T1000 (cell line): ENCODE results near the gene GALNT3.

Experiments
- DNase-seq: peaks from one replicate; lab custom pipeline; 2025; ENCODE audit warnings: mixed read lengths; lab: John Stamatoyannopoulos, UW

GALNT3 gene

DNA sequence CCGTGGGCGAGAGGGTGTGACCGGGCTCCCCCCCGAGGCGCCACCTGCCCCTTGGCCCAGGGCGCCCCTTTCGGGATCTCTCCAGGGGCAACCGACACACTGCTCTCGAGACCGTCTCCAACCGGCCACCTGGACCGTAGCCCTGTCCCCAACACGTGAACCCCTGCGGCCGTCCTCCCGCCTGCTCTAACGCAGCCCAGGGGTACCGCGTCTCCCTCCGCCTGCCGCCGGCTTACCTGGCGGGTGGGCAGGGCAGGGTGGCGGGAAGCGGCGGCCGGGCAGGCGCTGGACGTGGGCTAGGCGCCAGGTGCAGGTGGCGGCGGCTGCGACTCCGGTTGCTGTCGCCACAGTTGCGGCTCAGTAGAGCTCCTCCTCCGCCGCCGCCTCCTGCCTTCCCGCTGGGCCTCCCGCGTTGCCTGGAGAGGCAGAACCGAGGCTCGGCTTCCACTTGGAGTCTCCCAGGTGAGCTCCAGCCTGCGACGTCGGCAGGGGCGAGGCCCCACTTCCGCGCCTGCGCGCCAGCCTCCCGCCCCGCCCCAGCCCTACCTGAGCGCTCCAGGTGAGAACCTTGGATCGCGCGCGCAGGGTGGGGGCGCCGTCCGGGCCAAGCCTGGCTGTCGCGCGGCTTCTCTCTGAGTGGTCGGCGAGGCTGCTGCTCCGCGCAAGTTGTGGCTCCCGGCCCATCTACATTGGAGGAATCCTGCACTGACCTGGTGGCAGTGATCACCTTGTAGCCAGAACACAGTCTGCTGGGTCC is at the start of gene GALNT3:
GALNT3 (minus strand) TSS at position 469 of the 757 bp plus-strand sequence. CDS start 23,547 bp downstream, outside the sequence.
- DNase-seq = no peak

DNA sequence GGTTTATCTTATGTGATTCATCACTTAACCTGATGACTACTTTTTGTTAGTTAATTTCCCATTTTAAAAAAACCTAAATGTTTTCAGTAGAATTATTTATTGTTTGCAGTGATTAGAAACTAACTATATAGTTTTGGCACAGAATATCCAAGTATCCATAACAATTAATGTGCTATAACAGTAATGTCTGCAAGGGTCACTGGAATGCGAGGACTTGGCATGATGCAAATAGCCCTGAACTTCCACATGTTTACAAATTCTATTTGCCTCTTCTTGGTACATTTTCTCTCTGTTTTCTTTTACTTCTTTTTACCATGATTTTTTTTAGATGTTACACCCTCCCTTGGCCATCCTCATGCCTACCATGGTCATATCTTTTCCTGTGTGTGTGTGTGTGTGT is 49.3 kb upstream of the GALNT3 start:
- no peak for DNase-seq

DNA sequence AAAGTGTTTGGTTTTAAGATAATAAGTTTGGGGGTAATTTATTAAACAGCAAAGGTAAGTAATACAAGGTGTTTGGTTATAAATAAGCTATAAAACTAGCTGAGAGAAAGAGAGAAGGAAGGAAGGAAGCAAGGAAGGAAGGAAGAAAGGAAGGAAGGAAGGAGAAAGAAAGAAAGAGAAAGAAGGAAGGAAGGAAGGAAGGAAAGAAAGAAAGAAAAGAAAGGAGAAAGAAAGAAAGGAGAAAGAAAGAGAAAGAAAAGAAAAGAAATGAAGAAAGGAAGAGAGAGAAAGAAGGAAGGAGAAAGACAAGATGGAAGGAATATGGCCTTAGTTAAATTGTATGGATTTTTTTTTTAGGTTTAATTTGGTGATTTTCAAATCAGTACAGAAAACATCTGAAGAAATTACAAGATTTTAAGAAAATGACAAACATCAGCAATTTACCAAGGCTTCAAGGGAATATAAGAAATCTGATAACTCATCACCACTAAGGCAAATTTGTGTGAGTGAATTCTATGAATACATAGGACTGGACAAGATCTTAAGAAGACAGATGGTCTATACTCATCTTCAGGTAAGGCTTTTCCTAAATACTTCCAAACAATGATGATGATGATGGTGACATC is 46.4 kb upstream of the GALNT3 start:
- no peak for DNase-seq

DNA sequence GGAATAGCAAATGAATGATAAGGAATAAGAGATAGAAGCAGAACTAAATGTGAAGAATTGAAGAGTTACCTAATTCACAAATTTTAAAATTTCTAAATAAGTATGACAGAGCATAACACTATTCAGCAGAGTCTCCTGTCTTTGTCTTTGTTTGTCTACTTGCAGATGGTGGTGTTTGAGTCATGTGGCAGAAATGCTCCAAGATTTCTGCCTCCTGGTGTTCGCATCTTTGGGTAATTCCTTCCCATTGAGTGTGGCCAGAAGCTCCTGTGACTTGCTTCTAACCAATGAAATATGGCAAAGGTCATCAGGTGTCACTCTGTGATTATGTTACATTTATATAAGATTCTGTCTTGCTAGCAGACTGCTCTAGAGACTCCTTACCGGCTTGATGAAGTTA is 45.6 kb upstream of the GALNT3 start:
- no peak for DNase-seq

DNA sequence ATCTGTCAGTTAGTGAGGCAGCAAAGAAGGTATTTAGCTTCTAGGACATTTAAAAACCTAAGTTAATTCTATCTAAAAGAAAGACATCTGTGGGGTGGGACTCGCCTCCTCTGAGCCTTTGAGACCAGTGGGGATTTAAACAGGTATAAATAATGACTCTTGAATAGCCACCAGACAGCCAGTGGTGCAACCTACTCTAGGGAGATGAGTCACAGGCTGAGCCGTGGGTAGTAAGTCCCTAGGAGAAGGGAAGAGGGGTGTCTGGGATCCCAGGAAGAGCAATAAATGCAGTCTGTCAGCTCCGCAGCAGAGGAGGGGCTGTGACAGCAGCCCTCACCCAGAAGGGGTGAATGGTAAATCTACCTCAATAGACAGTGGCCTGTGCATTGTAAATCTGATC is 43.1 kb upstream of the GALNT3 start:
- DNase-seq = no peak

DNA sequence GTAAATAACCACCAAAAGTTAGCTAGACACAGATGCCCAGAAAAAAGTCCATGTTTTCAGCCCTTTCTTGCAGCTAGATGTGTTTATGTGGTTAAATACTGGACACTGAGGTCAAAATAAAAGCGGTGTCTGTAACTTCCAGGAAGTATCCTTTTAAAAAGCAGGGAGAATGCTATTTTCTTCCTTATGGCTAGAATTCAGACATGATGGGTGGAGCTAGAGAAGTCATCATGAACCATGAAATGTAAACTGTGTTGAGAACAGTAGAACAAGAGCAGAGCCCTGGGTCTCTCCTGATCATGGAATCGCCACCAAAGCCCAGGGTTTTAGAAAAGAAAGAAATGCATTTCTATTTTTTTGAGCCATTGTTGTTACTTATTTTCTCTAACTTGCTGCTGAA is 41.3 kb upstream of the GALNT3 start:
- no peak for DNase-seq

DNA sequence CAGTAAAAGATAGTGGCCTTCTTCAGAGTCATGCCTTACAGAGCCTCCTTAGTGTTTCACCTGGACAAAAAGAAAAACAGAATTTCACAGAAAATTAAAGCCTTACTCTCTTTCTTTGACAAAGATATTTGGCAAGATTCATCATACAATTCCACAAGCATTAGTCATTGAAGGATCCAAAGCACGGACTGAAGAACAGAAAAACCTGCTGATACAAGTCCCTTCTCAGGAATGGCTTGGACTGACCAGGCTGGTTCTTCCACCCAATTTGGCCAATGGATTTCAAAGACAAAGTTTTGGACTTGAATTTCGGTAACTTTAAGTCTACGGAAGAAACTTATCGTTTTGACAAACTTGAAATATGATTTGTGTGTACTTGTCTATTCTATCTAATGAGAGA is 39.1 kb upstream of the GALNT3 start:
- DNase-seq = no peak

DNA sequence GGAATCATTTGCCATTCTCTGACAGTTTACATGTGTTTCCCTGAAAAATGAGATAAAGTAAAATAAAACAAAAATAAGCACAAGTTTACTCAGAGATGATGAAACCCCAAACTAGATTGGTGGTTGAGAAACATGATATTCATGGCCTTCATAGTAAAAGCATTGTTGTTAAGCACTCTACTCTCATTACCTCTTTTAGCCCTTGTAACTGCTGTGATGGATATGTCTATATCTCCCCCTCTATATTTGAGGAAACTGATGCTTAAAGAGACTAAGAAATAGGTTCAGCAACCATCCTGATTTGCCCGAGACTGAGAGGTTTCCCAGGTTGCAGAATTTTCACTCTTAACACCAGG is 33.9 kb upstream of the GALNT3 start:
- no peak for DNase-seq

DNA sequence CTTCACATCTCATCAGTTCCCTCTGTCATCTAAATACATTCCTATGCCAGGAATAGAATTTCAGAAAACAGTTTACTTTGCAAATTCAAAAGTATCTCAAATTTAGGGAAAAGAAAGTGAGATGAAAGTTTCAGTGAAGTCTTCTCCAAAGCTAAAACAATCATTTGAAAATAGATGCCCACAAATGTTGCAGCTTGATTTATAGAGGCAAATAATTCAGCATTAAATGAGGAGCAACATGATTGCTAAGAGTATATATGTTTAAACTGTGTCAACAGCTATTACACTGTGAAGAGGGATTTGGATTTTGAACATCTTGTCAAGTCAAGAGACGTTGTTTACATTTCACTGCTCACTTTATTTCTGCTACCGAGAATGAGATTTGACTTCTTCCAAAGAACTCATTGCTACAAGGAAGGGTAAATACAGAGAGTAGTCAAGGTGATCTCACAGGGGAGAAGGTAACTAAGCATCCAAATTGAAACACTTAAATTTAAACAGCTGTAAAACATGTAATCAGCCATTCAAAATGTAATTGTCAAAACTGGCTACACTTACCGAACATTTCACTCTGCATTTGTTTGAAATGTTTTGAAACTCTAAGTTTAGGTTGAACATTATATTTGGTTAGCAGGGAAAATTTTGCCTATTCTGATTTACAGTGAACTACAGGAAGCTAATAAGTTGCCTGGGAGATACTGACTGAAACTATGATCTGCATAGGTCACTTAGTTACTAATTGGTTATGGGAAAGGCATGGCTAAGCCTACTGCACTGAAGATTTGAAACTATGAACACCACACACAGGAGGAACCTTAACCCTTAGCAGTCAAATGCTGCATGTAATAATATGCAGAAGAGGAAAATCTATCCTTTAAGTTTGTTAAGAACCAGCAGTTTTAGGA is 33.2 kb upstream of the GALNT3 start:
- no peak for DNase-seq

DNA sequence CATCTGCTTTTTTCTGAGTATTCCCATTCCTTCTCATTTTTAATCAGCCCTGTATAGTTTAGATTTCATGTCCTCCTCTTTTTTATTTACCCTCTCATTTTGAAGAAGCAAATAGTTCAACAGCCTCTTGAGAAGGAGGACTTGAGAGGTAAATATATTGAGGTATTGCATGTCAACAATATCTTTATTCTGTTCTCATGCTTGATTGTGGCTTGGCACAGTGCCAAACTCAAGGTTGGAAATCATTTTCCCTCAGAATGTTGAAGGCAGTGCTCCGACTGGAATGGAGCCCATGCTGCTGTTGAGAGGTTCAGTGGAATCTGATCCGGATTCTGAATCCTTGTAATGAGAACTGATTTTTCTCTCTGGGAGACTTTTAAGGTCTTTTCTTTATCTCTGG is 31.0 kb upstream of the GALNT3 start:
- DNase-seq = no peak

DNA sequence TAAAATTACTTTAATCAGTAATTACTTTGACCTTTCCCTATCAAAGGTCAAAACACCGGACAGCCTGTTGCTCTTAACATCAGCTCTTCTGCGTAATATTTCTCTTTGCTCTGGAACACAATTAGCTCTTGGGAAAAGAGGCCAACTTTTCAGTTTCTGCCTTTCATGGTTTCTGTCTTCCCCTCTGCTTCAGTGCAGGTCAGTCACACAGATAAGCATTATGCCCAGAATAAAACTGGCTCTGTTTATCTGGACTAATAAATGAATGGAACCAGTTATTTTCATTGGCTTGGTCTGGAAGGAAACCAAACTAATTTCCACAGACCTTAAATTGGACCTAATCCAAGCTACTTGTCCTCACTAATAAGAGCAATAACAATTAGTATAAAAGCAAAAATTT is 26.2 kb upstream of the GALNT3 start:
- DNase-seq = no peak

DNA sequence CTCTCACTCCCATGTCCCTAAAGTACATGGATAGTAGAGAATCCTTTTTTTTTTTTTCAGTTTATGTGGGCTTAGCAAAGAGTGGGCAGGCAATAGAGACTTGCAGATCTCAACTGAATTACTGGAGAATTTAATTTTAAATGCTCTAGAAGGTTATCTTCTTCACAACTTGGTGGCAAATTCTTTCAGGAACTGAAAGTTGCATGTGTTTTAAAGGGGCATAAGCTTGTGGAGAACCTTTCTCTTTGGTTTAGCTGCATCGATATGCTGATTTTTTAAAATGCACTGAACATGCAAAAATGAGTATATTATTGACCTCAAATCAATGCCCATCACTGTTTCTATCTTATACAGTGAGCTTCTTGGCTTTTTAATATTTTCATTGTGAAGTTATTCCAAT is 24.9 kb upstream of the GALNT3 start:
- DNase-seq = no peak

DNA sequence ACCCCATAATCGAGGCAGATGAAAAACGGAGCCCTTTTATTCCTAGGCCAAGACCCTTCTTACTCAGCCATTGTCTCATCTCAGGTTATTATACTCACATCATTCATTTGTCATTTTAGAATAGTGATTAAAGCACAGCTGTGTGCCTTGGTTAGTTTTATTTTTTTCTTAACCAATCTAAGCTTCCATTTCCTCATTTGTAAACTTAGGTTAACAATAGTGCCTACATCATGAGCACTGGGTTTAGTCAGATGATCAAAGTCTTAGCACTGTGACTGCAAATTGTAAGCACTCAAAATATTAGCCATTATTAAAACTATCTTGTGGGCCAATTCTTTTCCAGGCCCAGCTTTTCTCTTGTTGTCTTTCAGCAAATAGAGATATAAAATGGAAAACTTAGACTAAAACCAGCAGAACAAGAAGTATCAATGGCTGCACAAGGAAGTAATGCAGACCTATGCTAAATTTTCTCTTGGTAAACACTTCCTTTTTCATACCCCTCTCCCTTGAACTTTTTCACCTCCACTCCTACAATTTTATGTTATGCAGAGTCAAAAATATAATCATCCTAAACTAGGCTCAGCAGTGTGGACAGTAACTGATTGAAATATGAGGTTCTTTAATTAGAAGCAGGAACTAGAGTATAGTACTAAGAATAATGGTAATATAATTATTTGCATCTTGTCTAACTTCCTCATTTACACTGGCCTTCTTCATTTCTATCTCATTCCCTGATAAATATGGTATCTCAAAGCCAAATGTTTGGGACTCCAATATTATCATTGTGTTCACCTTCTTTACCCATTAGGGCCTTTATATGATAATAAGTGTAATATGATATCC is 21.5 kb upstream of the GALNT3 start:
- DNase-seq = no peak

DNA sequence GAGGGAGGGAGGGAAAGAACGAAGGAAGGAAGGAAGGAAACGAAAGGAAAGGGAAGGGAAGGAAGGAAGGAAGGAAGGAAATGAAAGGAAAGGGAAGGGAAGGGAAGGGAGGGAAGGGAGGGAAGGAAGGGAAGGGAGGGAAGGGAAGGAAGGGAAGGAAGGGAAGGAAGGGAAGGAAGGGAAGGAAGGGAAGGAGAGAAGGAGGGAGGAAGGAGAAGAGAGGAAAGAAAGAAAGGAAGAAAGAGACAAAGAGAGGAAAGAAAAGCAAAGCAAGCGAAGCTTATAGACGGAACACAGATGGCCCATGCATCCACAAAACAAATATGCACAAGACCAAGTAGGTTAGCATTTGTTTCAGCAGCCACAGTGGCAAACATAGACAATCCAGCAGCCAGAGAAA is 20.4 kb upstream of the GALNT3 start:
- DNase-seq = no peak

DNA sequence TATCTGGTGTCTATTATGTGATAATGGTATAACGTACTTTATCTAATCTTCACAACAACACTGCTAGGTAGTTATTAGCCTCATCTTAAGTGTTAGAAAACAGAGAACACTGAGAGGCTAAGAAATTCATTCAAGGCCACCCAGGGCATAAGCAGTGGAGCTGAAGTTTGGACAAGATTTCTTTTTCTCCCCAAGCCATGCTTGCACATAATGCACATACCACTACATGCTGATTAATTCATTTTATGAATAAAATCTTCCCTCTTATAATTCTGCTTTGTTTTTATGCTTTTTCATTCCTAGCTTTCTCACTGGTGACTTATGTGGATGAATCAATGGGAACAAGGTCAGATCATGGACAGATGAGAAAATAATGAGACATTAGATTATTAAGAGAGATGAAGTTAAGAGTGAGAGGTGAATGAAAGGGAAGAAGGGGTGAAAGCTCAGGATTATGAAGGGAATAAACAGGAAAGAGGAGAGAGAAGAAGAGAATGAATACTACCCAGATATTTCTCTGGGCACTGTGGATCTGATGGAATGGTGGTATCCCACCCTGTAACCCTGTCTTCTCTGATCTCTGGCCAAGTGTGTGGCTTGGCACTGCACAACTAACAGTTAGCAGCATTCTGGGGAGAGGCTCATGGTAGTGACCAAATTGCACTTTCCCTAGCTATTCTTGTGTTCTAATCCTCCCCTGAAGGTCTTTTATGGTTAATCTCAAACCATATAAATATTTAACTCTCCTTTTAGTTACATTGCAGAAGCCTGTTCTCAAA is 17.7 kb upstream of the GALNT3 start:
- DNase-seq = no peak

DNA sequence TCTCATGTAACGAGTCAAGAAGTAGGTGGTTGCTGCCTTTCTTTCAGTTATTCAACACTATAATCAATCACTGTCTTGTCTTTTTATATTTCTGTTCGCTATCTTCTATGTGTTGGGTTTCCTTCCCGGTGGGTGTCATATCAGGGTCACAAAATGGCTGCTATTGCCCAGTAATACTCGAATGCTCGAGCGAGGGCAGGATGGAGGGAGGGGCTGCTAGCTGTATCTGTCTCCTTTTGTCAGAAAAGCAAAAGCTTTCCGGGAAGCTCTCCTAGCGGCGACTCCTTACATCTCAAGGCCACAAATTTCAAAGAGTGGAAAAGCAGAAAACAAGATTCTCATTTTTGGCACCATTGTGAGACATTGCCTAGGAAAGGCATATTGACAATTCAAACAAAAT is 16.4 kb upstream of the GALNT3 start:
- no peak for DNase-seq

DNA sequence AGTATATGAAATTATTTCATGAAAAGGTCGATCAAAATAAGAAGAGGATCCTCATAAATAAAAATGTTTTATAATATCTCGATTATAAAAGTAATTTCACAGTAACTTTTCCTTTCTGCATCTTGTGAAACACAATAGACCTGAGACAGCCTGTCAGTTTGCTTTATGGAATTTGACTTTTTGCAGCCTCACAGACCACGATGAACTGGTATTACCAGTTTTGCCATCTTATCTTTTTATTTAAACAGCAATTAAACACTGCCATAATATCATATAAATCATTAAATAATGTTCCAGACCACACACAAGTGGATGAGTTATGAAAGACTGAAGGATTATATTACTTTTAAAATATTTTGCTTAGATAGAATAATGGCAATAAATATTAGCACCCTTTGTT is 10.7 kb upstream of the GALNT3 start:
- DNase-seq = no peak

DNA sequence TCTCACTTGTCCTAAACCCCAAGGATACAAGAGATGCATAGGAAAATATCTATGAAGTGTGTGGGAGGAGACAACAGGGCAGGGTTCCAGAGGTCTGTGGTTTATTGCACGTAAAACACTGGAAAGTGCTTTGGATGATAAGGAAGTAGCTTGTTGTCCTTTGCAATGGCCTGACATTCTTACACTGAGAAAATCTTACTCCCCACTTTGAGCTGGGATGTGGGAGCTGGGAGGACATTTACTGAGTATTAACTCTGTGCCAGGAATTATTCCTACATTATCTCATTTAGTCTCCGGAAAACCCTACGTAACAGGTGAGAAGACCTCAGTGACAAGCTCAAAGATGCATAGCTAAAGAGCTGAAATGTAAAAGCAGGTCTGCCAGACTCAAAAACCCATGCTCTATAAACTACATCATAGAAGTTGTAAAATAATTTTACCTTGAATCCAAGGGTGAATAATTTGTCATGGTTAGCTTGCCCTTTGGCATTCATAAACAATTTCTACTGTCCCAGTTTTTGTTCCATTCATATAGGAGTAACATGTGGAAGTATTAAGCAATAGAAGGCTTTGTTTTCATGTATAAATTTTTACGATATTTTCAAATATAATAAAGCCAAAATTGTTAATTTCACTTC is 9.2 kb upstream of the GALNT3 start:
- DNase-seq = no peak

DNA sequence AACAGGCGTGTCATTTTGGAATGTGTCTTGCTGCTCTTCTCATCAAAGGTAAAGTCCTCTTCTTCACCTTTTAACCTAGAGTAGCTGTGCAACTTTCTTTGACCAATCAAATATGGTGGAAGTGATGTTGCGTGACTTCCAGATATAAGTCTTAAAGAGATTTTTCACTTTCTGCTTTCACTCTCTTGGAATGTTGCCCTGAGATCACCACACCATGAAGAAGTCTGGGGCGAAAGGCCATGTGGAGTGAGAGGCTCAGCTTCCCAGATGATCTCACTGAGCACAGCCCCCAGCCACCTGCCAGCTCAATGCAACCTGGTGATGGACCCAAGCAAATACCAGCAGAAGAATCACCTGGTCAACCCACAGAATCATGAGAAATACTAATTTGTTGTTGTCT is 7.1 kb upstream of the GALNT3 start:
- no peak for DNase-seq

DNA sequence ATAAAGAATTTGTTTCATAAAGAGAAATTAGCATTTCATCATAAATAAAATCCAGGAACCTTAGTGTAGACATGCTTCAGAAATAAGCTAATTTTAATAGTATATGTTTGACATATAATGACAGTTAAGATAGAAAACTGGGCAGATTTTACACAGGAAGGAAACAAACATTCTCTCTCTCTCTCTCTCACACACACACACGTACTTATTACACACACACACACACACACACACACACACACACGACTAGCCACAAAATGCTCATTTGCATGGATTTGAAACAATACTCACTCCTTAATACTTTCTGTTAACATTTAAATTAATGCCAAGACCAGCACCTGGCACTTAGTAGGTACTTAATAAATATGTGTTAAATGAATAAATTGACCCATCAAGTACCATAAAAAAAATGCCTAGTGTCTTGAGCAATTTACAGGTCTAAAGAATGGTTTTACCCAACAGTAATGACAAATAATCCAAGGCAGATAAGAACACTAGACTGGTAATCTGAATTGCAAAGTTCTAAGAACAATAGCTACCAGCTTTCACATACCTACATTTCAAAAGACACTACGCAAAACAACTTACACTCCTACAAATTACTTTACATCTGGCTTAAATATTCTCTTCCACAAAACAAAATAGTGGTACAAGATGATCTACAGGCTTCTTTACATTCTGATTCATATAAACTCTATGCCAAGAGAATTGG is 2.9 kb upstream of the GALNT3 start:
- no peak for DNase-seq
